ENCODE results near the gene OSBPL3. TPM values are rescaled to one million over a fixed set of nuclear protein-coding genes. Genes with fewer than 3 reads are reported as not detected.

OSBPL3 gene
- total and polyA plus RNA-seq, 2 donors (not counting 1 experiment from before 2014, with no cell fraction given) = 13.5 to 67.6 TPM

DNA sequence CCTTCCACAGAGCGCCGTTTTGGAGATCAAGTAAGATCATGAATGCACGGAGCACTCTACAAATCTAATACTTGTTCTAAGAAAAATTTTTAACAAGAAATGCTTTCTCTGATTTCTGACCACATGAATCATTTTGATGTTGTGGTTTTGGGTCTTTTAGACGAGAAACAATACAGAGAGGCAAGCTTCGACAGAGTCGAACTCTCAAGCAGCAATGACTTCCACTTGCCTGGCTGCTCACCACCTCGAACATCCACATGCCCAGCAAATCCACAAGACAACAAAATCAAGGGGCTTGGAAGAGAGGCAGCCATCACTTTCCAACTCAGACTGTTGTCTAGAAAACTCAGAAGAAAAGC is 153.3 kb downstream of the OSBPL3 start:
- H3K9me3 Mint-ChIP-seq (ENCODE audit: insufficient read depth) = no peaks in the 10 kb centered on the region
- no peaks in the 10 kb centered on the region for H4K20me1 ChIP-seq (ENCODE audit: control insufficient read depth, insufficient read depth, low read length, poor library complexity, severe bottlenecking)
- intact Hi-C loops (cut with micrococcal nuclease) = no loop called here
- ATAC-seq (ENCODE audit: low read depth) = no peak
- H3K4me3 Mint-ChIP-seq = no peak overlapping the region
- peak overlapping the region; percentile 54 for H3K27ac Mint-ChIP-seq
- no peak for DNase-seq
- H3K4me2 ChIP-seq (replicated peaks; ENCODE audit: low read depth, low read length, poor library complexity, severe bottlenecking) = no peak overlapping the region
- no peaks in the 10 kb centered on the region for H3K27me3 ChIP-seq (replicated peaks in 1 of 4; ENCODE audit: control extremely low read depth in 1 of 4, control insufficient read depth in 3 of 4, insufficient read depth in 4 of 4, low read length in 3 of 4)
- H3K4me1 Mint-ChIP-seq = peaks cover 60% of the 10 kb centered on the region
- WGBS (ENCODE audit: insufficient coverage) = 77% methylated on average over 3 of the region's 7 CpGs
- CTCF ChIA-PET = interaction anchor here (0.9 to 2.4 kb wide), 11 partner anchors 8 to 274 kb away, joined by 3 to 14 read pairs (median 4); no protein-coding TSS in a partner anchor
- H3K27me3 Mint-ChIP-seq = no peaks in the 10 kb centered on the region
- POLR2A ChIA-PET = no interaction called here
- TF ChIP-seq, protein P1, sequence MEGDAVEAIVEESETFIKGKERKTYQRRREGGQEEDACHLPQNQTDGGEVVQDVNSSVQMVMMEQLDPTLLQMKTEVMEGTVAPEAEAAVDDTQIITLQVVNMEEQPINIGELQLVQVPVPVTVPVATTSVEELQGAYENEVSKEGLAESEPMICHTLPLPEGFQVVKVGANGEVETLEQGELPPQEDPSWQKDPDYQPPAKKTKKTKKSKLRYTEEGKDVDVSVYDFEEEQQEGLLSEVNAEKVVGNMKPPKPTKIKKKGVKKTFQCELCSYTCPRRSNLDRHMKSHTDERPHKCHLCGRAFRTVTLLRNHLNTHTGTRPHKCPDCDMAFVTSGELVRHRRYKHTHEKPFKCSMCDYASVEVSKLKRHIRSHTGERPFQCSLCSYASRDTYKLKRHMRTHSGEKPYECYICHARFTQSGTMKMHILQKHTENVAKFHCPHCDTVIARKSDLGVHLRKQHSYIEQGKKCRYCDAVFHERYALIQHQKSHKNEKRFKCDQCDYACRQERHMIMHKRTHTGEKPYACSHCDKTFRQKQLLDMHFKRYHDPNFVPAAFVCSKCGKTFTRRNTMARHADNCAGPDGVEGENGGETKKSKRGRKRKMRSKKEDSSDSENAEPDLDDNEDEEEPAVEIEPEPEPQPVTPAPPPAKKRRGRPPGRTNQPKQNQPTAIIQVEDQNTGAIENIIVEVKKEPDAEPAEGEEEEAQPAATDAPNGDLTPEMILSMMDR (IDR thresholded peaks at IDR 0.05) = no peak
- TF ChIP-seq EZH2 (IDR thresholded peaks at IDR 0.05; ENCODE audit: borderline replicate concordance, insufficient read depth, low read depth, low read length, poor library complexity, severe bottlenecking) = no peak
- H2AFZ ChIP-seq (ENCODE audit: insufficient read depth, low read depth, low read length, poor library complexity, severe bottlenecking) = no peak overlapping the region
- H3K79me2 ChIP-seq (ENCODE audit: control insufficient read depth, insufficient read depth, low read length) = peaks cover 5% of the 10 kb centered on the region
- no peak overlapping the region for H3K9ac ChIP-seq (ENCODE audit: low read length)
- no peak overlapping the region for H3K4me3 ChIP-seq (ENCODE audit: control extremely low read depth in 1 of 5, extremely low read depth in 1 of 5, insufficient read depth in 1 of 5, low read depth in 2 of 5, low read length in 4 of 5)
- peaks cover 33 to 37% of the 10 kb centered on the region in 2 donors for H3K4me1 ChIP-seq (ENCODE audit: control insufficient read depth in 2 of 2, insufficient read depth in 2 of 2, low read length in 2 of 2)
- H3K36me3 ChIP-seq (replicated peaks in 1 of 2; ENCODE audit: control extremely low read depth in 1 of 2, control insufficient read depth in 1 of 2, extremely low read depth in 1 of 2, insufficient read depth in 2 of 2, low read length in 1 of 2) = peaks cover 1 to 14% of the 10 kb centered on the region in 2 experiments
- no peaks in the 10 kb centered on the region for H3K9me3 ChIP-seq (ENCODE audit: control extremely low read depth in 1 of 3, control insufficient read depth in 2 of 3, insufficient read depth in 1 of 3, low read length in 2 of 3)
- H3K27ac ChIP-seq (ENCODE audit: low read length in 2 of 2) = no peak overlapping the region

DNA sequence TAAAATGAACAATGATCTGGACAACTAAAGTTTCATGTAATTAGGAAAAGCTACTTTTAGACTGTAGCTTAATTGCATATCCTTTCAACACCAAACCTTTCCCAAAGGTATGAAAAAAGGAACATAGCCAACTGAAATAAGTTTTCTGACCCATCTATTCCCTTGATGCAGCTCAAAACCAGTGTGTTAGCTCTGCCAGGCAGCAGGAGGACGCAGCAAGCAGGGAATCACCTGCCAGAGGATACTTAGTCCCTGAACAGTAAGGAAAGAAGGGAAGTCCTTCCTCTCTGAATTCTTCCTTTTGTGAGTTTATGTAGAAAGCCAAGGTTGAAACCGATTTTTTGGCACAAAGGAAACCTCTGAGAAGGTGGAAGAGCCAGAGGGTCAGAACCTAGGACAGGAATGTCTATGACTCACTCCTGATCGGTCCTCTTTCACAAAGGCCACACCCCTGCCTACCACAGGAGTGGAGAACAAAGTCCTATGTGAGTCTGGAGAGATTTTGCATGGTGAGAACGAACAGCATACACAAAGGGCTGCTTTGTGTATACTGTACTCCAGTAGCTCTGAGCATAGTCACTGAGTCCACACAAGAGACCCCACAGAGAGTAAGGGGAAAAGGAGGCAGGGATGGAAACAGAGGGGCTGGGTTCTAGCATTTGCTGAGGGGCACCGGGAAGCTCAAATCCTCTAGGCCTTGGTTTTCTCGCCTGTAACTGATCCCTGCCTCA is 153.9 kb downstream of the OSBPL3 start:
- WGBS (ENCODE audit: insufficient coverage) = 95% methylated on average over 3 of the region's 6 CpGs
- Histone ChIP-seq H3K4me3 (ENCODE audit: control extremely low read depth in 1 of 5, extremely low read depth in 1 of 5, insufficient read depth in 1 of 5, low read depth in 2 of 5, low read length in 4 of 5) (no peak overlapping the region), H4K20me1 (ENCODE audit: control insufficient read depth, insufficient read depth, low read length, poor library complexity, severe bottlenecking) (no peaks in the 10 kb centered on the region), H3K9ac (ENCODE audit: low read length) (no peak overlapping the region), H3K4me2 (replicated peaks; ENCODE audit: low read depth, low read length, poor library complexity, severe bottlenecking) (peak overlapping the region; percentile 22), H3K79me2 (ENCODE audit: control insufficient read depth, insufficient read depth, low read length) (peaks cover 5% of the 10 kb centered on the region), H3K4me1 (ENCODE audit: control insufficient read depth in 2 of 2, insufficient read depth in 2 of 2, low read length in 2 of 2) (peaks cover 33 to 37% of the 10 kb centered on the region in 2 donors), H3K27ac (ENCODE audit: low read length in 2 of 2) (no peak overlapping the region), H3K36me3 (replicated peaks in 1 of 2; ENCODE audit: control extremely low read depth in 1 of 2, control insufficient read depth in 1 of 2, extremely low read depth in 1 of 2, insufficient read depth in 2 of 2, low read length in 1 of 2) (peaks cover 1 to 14% of the 10 kb centered on the region in 2 experiments), H3K9me3 (ENCODE audit: control extremely low read depth in 1 of 3, control insufficient read depth in 2 of 3, insufficient read depth in 1 of 3, low read length in 2 of 3) (no peaks in the 10 kb centered on the region), H3K27me3 (replicated peaks in 1 of 4; ENCODE audit: control extremely low read depth in 1 of 4, control insufficient read depth in 3 of 4, insufficient read depth in 4 of 4, low read length in 3 of 4) (no peaks in the 10 kb centered on the region), H2AFZ (ENCODE audit: insufficient read depth, low read depth, low read length, poor library complexity, severe bottlenecking) (no peak overlapping the region)
- ChIA-PET CTCF (interaction anchor here (0.8 to 2.4 kb wide), 11 partner anchors 9 to 275 kb away, joined by 3 to 14 read pairs (median 4); no protein-coding TSS in a partner anchor), POLR2A (no interaction called here)
- no peak for DNase-seq
- no peaks in the 10 kb centered on the region for H3K27me3 Mint-ChIP-seq
- H3K9me3 Mint-ChIP-seq (ENCODE audit: insufficient read depth) = no peaks in the 10 kb centered on the region
- TF ChIP-seq EZH2 (IDR thresholded peaks at IDR 0.05; ENCODE audit: borderline replicate concordance, insufficient read depth, low read depth, low read length, poor library complexity, severe bottlenecking) = no peak
- intact Hi-C loops (cut with micrococcal nuclease) = no loop called here
- peaks cover 61% of the 10 kb centered on the region for H3K4me1 Mint-ChIP-seq
- no peak overlapping the region for H3K4me3 Mint-ChIP-seq
- H3K27ac Mint-ChIP-seq = peak overlapping the region; percentile 37
- ATAC-seq (ENCODE audit: low read depth) = no peak

All from B cell (primary cell).